T-cell (primary cell): ENCODE measurements around the gene APRT. TPM values are rescaled to one million over a fixed set of nuclear protein-coding genes. Genes with fewer than 3 reads are reported as not detected.
"Not testable (repeated sequence)": the region's sequence is repeated elsewhere in the genome, so short reads cannot be mapped to it uniquely, and the experiment has no call there.

Source experiments
- ATAC-seq, 4 experiments: fragments of 200-7000 bp in 3 of 4; fragments of 150-1000 bp in 1 of 4; cut with Tn5 transposase; replicated peaks in 1 of 4; 1 replicate in 3 of 4; 2 replicates in 1 of 4; pipeline ENCODE4 v1.10.0; 2021; ENCODE audit warnings: moderate library complexity in 3 of 4, mild to moderate bottlenecking in 2 of 4, moderate number of reproducible peaks in 1 of 4
- CTCF ChIA-PET, 2 donors: fragments of 300-600 bp; sonication (Branson Sonifier 250); formaldehyde crosslinking; loops; one replicate each; lab custom pipeline; 2022; ENCODE audit warnings: antibody characterized with exemption in 2 of 2; lab: Charles Lee
- POLR2A ChIA-PET, 2 donors: fragments of 300-600 bp; sonication (Branson Sonifier 250); formaldehyde crosslinking; loops; one replicate each; lab custom pipeline; 2022; ENCODE audit warnings: antibody characterized with exemption in 2 of 2; lab: Charles Lee
- DNase-seq, 35 experiments: peaks; one replicate each; pipeline versions ENCODE4 v3.0.0 to v3.0.0-alpha.2; 2013 to 2023
- H3K27ac ChIP-seq: one replicate; pipeline ENCODE4 v1.5.1; 2013; ENCODE audit warnings: low read length
- H3K27me3 ChIP-seq, 2 experiments: replicated peaks in 1 of 2; 1 replicate in 1 of 2; 2 replicates in 1 of 2; pipeline versions ENCODE4 v1.6.1 to v1.7.0; 2013; ENCODE audit warnings: low read length in 1 of 2, mixed read lengths in 1 of 2; ENCODE audit not compliant: control insufficient read depth in 2 of 2, insufficient read depth in 2 of 2; ENCODE audit errors: extremely low read depth in 1 of 2
- H3K36me3 ChIP-seq, 2 donors: 1 replicate in 1 of 2; 2 replicates in 1 of 2; pipeline versions ENCODE4 v1.6.1 to v1.7.0; 2013; ENCODE audit warnings: low read length in 1 of 2; ENCODE audit not compliant: control insufficient read depth in 2 of 2, insufficient read depth in 1 of 2; ENCODE audit errors: extremely low read depth in 1 of 2
- H3K4me1 ChIP-seq, 2 experiments: 1 replicate in 1 of 2; 2 replicates in 1 of 2; pipeline versions ENCODE4 v1.6.1 to v1.7.0; 2013; ENCODE audit warnings: low read length in 2 of 2, mixed read lengths in 1 of 2; ENCODE audit not compliant: insufficient read depth in 2 of 2, control insufficient read depth in 1 of 2; ENCODE audit errors: extremely low read depth in 1 of 2
- H3K4me3 ChIP-seq, 2 donors: 1 replicate in 1 of 2; 2 replicates in 1 of 2; pipeline versions ENCODE4 v1.5.1 to v1.7.0; 2013; ENCODE audit warnings: mild to moderate bottlenecking in 2 of 2, low read length in 1 of 2, moderate library complexity in 1 of 2; ENCODE audit not compliant: control insufficient read depth in 1 of 2; ENCODE audit errors: extremely low read depth in 1 of 2
- H3K9me3 ChIP-seq: 2 replicates; pipeline ENCODE4 v1.7.0; 2013
- H3K27ac Mint-ChIP-seq, 2 donors: one replicate each; pipeline ENCODE4 v1.8.0; 2020 to 2021; ENCODE audit warnings: mild to moderate bottlenecking in 2 of 2, mixed read lengths in 2 of 2
- H3K27me3 Mint-ChIP-seq, 2 donors: one replicate each; pipeline ENCODE4 v1.8.0; 2021 to 2022; ENCODE audit warnings: mixed read lengths in 2 of 2
- H3K36me3 Mint-ChIP-seq: one replicate; pipeline ENCODE4 v1.8.0; 2021; ENCODE audit warnings: mixed read lengths
- H3K4me1 Mint-ChIP-seq, 3 donors: one replicate each; pipeline ENCODE4 v1.8.0; 2020 to 2022; ENCODE audit warnings: mixed read lengths in 3 of 3, mild to moderate bottlenecking in 1 of 3
- H3K4me3 Mint-ChIP-seq, 3 donors: one replicate each; pipeline ENCODE4 v1.8.0; 2020 to 2022; ENCODE audit warnings: mild to moderate bottlenecking in 3 of 3, mixed read lengths in 3 of 3, moderate library complexity in 3 of 3
- H3K9me3 Mint-ChIP-seq, 3 donors: one replicate each; pipeline ENCODE4 v1.8.0; 2020 to 2022; ENCODE audit warnings: mixed read lengths in 3 of 3
- WGBS: methylation state at CpG from one replicate; pipeline ENCODE4 v1.1.5; 2013; ENCODE audit warnings: missing lambda C conversion rate; ENCODE audit not compliant: insufficient coverage; 5-methylcytosine and 5-hydroxymethylcytosine counted together
- total RNA-seq, 35 experiments: library from RNA in 6 of 35; stranded (reverse) in 6 of 35; fragments of 120-200 nt in 1 of 35; gene quantifications; one replicate each; pipeline versions ENCODE4 v1.2.1 to v1.2.4 and lab custom pipeline; 2013 to 2026

APRT gene
- total RNA-seq, 5 donors from 2014 or later (not counting 1 experiment from before 2014, with no cell fraction given): 166 to 245 (median 228) TPM

GRCh38 chr16:88772871-88773811 lies 38.6 kb downstream of the APRT start:
- H3K36me3 ChIP-seq: peaks cover 0 to 5% of the 10 kb centered on the region in 2 donors
- peaks cover 4 to 76% of the 10 kb centered on the region in 2 experiments for H3K4me1 ChIP-seq
- no peak overlapping the region for H3K27ac ChIP-seq
- H3K27ac Mint-ChIP-seq: no peak overlapping the region
- no peak for DNase-seq
- ChIA-PET CTCF (interaction anchor here in 1 of 2 donors (0.6 kb wide), 1 partner anchor 90 kb away, joined by 3 read pairs; no protein-coding TSS in a partner anchor), POLR2A (no interaction called here)
- peaks cover 13 to 35% (median 29%) of the 10 kb centered on the region in 3 donors for H3K4me1 Mint-ChIP-seq
- no peaks in the 10 kb centered on the region for H3K27me3 ChIP-seq
- H3K9me3 Mint-ChIP-seq: no peaks in the 10 kb centered on the region
- no peaks in the 10 kb centered on the region for H3K27me3 Mint-ChIP-seq
- no peak overlapping the region for H3K4me3 ChIP-seq
- H3K9me3 ChIP-seq: no peaks in the 10 kb centered on the region
- H3K36me3 Mint-ChIP-seq: no peaks in the 10 kb centered on the region
- WGBS: 76% methylated on average over 20 of the region's 29 CpGs
- no peak for ATAC-seq
- no peak overlapping the region for H3K4me3 Mint-ChIP-seq

- H3K36me3 Mint-ChIP-seq, H3K27ac ChIP-seq, H3K9me3 ChIP-seq, H3K27me3 ChIP-seq, H3K27me3 Mint-ChIP-seq, H3K9me3 Mint-ChIP-seq, H3K27ac Mint-ChIP-seq, DNase-seq, ATAC-seq, POLR2A ChIA-PET, H3K4me3 Mint-ChIP-seq, H3K4me3 ChIP-seq, H3K36me3 ChIP-seq: not testable (repeated sequence)
- peaks cover 4 to 81% of the 10 kb centered on the region in 2 experiments for H3K4me1 ChIP-seq
- WGBS: 94% methylated on average over 15 of the region's 23 CpGs
- CTCF ChIA-PET: interaction anchor here in 1 of 2 donors (0.7 kb wide), 1 partner anchor 12 kb away, joined by 7 read pairs; no protein-coding TSS in a partner anchor
- peaks cover 18 to 40% (median 34%) of the 10 kb centered on the region in 3 donors for H3K4me1 Mint-ChIP-seq
Measured at GRCh38 chr16:88771781-88772180, 39.9 kb downstream of the APRT start.

- POLR2A ChIA-PET: no interaction called here
- 90% methylated on average over 11 of the region's 19 CpGs for WGBS
- Mint-ChIP-seq H3K27ac (peak overlapping the region; percentile 19 to 58), H3K36me3 (no peaks in the 10 kb centered on the region), H3K4me1 (peaks cover 19 to 40% (median 36%) of the 10 kb centered on the region in 3 donors), H3K4me3 (peak overlapping the region in 1 of 3 donors; percentile 44), H3K9me3 (no peaks in the 10 kb centered on the region), H3K27me3 (no peaks in the 10 kb centered on the region)
- no peaks in the 10 kb centered on the region for H3K27me3 ChIP-seq
- no peak overlapping the region for H3K27ac ChIP-seq
- peaks cover 4 to 83% of the 10 kb centered on the region in 2 experiments for H3K4me1 ChIP-seq
- H3K9me3 ChIP-seq: no peaks in the 10 kb centered on the region
- CTCF ChIA-PET: no interaction called here
- H3K36me3 ChIP-seq: peaks cover 0 to under 1% of the 10 kb centered on the region in 2 donors
- ATAC-seq (no peak), DNase-seq (no peak)
- no peak overlapping the region for H3K4me3 ChIP-seq
Measured at GRCh38 chr16:88771294-88771772, 40.4 kb downstream of the APRT start.

DNA sequence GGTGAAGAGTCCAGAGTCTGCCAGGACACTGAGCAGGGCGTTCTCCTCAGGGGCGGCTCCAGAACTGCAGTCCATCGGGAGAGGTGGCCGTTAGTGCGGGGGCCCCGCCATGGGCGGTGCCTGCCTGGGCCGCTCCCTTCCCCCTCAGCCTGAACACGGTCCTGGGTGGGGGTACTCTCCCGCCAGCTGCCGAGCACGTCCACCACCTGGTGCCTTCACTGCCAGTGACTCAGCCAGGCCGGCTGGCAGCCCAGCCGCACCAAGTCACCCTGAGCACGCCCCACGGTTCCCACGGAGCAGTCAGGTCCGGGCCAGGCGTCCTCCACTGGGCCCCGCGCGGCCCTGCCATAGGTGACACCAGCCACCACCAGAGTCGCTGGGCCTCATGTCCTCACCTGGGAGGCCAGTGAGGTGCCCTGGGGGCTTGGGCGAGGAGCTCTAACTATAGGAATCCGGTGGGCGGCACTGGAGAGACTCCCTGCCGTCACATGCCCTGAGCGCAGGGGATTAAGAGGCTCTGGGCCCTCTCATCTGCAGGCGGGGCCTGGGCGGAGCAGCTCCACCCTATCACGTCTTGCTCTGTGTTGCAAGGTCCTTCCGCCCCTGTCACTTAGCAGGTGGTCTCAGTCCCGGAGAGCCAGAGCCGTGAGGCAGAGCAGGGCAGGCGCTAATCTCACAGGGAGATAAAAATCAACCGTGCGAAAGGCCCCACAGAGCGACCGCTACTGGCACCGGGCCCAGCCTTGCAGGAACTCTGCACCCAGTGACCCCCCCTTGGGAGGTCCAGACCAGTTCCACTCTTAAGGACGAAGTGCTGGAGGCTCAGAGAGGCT lies 41.1 kb downstream of the APRT start:
- H3K27ac ChIP-seq: no peak overlapping the region
- Mint-ChIP-seq H3K4me1 (peaks cover 19 to 43% (median 40%) of the 10 kb centered on the region in 3 donors), H3K36me3 (no peaks in the 10 kb centered on the region)

DNA sequence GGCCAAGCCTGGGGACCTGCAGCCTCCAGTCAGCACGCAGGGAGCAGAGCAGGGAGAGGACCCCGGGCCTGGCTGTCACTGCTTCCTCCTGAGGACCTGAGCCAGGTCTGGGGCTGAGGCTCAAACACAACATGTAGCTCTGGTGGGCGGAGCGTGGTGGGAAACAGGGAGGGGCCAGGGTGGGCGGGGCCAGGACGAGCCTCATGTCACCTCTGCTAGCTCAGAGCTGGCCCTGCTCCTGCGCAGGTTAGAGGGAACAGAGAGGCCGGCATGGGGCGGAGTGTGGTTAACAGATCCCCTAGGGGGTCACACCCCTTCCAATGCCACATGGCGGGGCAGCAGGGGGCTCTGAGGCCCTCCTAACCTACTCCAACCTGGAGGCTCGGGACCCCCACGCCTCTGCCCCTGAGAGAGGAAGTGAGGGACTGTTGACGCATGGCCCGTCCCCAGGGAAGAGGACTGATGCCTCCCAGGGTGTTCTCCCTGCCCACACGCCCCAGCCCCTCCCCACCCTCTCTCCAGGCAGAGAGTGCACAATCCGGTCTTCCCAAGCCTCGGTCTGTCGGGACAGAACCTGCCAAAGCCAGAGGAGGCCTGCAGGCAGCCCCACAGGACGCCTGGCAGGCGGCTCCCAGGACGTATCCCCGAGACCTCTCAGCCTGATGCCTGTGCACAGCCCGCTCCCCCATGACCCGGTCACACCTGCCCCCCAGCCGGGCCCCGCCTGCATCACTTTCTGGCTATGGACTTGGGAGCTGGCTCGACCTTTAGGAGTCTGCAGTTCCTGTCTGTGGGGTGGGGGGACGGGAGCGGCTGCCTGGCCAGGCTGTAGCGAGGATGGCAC lies 41.9 kb downstream of the APRT start:
- H3K4me3 Mint-ChIP-seq: no peak overlapping the region
- Histone ChIP-seq H3K4me1 (peaks cover 4 to 96% of the 10 kb centered on the region in 2 experiments), H3K4me3 (no peak overlapping the region), H3K27ac (no peak overlapping the region), H3K9me3 (no peaks in the 10 kb centered on the region), H3K27me3 (no peaks in the 10 kb centered on the region), H3K36me3 (no peaks in the 10 kb centered on the region)
- WGBS: 73% methylated on average over 23 of the region's 30 CpGs
- H3K27me3 Mint-ChIP-seq: no peaks in the 10 kb centered on the region
- peak overlapping the region in 1 of 2 donors; percentile 16 for H3K27ac Mint-ChIP-seq
- no peaks in the 10 kb centered on the region for H3K9me3 Mint-ChIP-seq
- ATAC-seq (peak in 3 of 4 experiments; percentile 35 to 48 (median 46)), DNase-seq (peak in 3 of 35 experiments; percentile 25 to 47 (median 27))
- ChIA-PET CTCF (interaction anchor here in 1 of 2 donors (0.6 kb wide), 1 partner anchor 544 kb away, joined by 4 read pairs; no protein-coding TSS in a partner anchor), POLR2A (no interaction called here)
- H3K36me3 Mint-ChIP-seq: no peaks in the 10 kb centered on the region
- H3K4me1 Mint-ChIP-seq: peaks cover 19 to 41% (median 40%) of the 10 kb centered on the region in 3 donors

More for the DNA sequence above, 41.1 kb downstream of the APRT start:
- peaks cover 4 to 87% of the 10 kb centered on the region in 2 experiments for H3K4me1 ChIP-seq
- ATAC-seq (peak; percentile 68 to 88 (median 74)), DNase-seq (peak in 25 of 35 experiments; percentile 23 to 65 (median 48))
- H3K36me3 ChIP-seq: no peaks in the 10 kb centered on the region
- no peaks in the 10 kb centered on the region for H3K9me3 ChIP-seq
- ChIA-PET POLR2A (no interaction called here), CTCF (no interaction called here)
- H3K4me3 ChIP-seq: peak overlapping the region in 1 of 2 donors; percentile 15
- peak overlapping the region in 1 of 3 donors; percentile 44 for H3K4me3 Mint-ChIP-seq
- H3K27me3 Mint-ChIP-seq: no peaks in the 10 kb centered on the region
- H3K9me3 Mint-ChIP-seq: no peaks in the 10 kb centered on the region
- H3K27ac Mint-ChIP-seq: peak overlapping the region; percentile 19 to 58
- WGBS: 64% methylated on average over 32 of the region's 41 CpGs
- no peaks in the 10 kb centered on the region for H3K27me3 ChIP-seq
